Stimulated activated CD8-positive, alpha-beta memory T cell treated with anti-CD3 and anti-CD28 coated beads, Interleukin-7, amount 100 ng/mL, for 4 hours (primary cell): Measurements from ENCODE around the gene PCBP3.
A peak's percentile ranks its signal among the peaks of the same experiment; 100 is the strongest.
"Not testable (repeated sequence)": the region's sequence is repeated elsewhere in the genome, so short reads cannot be mapped to it uniquely, and the experiment has no call there.

Source experiments
- DNase-seq, 2 donors: peaks; one replicate each; pipeline ENCODE4 v3.0.0-alpha.2; 2020; ENCODE audit warnings: low read depth in 2 of 2

The PCBP3 gene

DNA sequence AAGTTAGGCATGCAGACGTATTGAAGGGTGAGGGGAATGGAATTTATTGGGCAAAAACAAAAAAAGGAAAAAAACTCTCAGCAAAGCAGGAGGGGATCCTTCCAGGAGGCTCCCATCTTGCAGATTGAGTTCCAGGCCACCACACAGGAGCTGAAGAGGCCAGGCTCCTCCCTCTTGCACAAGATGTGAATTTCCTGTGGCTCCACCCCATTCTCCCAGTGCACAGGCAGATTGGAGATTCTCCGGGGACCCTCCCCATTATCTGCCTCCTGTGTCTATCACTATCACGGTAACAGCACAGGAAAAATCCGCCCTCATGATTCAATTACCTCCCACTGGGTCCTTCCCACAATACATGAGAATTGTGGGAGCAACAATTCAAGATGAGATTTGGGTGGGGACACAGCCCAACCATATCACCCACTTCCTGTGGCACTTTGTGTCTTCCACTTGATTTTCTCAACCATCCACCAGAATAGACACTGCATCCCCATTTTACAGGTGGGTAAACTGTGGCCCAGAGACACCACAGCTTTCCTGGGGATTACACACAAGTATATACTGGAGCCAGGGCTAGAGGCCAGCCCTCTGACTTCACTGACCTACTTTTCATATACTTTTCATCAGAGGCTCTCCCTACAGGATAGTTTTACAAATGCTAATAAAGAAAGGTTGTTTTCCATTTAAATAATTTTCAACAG lies 319.2 kb downstream of the PCBP3 start:
- DNase-seq = no peak

DNA sequence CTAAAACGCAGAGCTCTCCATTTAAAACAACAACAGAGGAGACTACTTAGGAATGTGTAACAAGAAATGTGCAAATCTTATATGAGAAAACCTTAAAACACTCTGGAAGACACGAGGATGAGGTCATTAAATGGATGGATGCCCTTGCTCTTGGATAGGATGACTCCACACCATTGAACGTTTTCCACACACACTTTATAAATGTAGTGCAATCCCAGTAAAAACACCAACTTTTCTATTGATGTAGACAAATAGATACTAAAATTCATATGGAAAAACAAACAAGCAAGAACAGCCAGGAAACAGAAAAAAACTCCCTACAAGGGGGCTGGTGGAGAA lies 319.7 kb downstream of the PCBP3 start:
- DNase-seq = no peak

DNA sequence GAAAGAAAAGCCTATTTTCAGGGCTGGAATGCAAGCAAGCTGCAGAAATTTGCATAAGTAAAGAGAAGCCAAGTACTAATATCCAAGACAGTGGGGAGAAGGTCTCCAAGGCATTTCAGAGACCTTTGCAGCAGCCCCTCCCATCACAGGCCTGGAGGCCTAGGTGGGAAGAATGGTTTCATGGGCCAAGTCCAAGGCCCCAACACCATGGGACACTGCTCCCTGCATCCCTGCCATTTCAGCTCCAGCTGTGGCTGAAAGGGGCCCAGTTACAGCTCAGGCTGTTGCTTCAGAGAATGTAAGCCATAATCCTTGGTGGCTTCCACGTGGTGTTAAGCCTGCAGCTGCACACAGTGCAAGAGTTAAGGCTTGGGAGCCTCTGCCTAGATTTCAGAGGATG lies 321.1 kb downstream of the PCBP3 start:
- DNase-seq = no peak

DNA sequence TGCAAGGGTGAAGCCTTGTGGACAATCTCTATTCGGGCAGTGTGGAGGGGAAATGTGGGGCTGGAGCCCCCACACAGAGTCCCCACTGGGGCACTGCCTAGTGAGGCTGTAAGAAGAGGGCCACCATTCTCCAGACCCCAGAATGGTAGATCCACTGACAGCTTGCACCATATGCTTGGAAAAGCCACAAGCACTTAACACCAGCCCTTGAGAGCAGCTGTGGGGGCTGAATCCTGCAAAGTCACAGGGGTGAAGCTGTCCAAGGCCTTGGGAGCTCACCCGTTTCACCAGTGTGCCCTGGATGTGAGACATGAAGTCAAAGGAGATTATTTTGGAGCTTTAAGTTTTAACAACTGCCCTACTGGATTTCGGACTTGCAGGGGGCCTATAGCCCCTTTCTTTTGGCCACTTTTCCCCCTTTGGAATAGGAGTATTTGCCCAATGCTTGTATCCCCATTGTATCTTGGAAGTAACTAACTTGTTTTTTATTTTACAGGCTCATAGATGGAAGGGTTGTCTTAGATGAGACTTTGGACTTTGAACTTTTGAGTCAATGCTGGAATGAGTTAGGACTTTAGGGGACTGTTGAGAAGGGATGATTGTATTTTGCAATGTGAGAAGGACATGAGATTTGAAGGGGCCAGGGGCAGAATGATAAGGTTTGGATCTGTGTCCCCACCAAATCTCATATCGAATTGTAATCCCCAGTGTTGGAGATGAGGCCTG lies 321.7 kb downstream of the PCBP3 start:
- DNase-seq = no peak

DNA sequence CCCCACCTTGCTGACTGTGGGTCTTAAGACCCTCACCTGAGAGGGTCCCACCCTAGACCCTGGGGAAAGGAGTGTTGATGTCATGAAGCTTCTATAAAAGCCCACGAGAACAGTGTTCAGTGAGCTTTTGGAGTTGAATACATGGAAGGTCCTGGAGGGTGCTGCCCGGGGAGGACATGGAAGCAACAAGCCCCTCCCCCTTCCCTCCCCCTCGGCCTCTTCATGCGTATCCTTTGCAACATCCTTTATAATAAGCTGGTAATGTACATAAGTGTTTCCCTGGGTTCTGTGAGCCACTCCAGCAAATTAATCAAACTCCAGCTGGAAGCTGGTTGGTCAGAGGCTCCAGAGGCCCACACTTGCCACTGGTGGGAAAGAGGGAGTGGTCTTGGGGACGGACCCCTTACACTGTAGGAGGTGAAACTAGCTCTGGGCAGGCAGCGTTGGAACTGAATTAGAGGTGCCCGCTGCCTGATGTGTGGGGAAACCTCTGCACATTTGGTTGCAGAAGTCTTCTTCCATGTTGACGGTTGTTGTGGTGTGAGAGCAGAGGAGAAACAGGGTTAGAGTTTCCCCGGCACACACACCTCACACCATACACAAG lies 323.4 kb downstream of the PCBP3 start:
- DNase-seq = no peak

DNA sequence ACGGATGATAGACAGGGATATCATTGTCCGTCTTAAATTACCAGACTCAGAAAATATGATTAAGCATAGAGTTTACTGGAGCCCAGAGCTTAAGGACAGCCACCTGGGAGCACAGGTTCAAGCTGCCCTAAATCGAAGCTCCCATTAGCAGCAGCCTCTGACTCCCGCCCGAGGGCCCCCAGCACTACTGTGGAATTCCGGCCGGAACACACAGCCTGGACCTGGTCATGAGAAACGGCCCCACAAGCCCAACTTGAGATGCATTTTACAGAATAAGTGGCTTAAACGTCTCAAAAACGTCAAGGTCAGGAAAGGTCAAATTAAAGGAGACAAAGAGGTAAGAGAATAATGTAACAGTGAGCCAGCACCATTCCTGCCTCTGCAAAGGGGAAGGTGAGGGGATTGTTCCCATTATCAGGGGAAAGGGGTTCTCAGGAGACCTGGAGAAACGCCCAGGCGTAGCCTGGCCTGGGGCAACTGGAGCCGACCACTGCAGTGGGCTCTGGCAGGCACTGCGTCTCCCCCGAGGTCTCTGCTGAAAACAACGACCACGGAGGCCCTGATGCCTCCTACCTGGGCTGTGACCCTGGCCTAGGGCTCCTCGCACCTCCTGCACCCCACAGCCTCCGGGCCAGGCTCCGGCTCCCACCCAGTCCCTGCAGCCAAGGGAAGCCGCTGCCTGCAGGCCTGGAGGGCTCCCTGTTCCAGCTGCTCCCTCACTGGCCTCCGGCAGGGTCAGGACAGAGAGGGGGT lies 326.6 kb downstream of the PCBP3 start:
- DNase-seq = no peak

DNA sequence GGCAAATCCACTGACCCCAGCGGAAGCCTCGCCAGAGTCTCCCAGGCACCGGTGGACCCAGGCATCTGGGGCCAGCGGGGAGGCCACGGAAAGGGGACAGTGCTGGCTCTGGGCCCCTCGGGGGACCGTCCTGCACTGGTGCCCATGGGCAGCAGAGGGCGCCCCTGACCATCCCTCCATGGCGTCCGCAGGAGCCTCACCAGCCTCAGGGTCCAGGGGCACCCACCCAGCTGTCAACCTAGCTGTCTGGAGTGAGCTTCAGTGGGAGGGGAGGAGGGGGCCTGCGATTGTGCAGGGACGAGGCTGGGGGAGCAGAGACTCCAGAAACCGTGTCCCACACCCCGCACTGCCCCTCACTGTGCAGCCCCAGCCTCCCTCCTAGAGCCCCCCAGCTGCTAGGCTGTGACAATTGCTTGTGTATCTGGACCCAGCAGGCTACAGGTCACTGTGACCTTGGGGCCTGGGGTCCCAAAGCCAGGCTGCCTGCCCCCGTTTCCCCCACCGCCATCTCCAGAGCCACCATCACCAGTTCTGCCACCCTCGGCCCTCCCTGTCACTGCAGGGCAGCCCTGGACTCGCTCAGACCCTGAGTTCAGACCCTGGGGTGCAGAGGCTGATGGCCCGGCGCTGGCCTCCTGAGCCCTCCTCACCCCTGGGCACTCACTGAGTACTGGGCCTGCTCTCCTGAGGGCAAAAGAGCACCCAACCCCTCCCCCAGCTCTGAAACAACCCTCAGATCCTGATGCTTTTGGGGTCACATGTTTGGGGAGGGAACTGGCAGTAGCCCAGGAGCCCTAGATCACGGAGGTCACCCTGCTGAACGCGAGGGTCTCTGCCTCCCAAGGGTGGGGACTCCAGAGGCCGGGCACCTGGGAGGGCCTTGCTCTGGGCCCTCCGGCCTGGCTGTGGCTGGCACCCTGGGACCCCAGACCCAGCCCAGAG lies 327.4 kb downstream of the PCBP3 start:
- DNase-seq = peak in 1 of 2 donors; percentile 37

DNA sequence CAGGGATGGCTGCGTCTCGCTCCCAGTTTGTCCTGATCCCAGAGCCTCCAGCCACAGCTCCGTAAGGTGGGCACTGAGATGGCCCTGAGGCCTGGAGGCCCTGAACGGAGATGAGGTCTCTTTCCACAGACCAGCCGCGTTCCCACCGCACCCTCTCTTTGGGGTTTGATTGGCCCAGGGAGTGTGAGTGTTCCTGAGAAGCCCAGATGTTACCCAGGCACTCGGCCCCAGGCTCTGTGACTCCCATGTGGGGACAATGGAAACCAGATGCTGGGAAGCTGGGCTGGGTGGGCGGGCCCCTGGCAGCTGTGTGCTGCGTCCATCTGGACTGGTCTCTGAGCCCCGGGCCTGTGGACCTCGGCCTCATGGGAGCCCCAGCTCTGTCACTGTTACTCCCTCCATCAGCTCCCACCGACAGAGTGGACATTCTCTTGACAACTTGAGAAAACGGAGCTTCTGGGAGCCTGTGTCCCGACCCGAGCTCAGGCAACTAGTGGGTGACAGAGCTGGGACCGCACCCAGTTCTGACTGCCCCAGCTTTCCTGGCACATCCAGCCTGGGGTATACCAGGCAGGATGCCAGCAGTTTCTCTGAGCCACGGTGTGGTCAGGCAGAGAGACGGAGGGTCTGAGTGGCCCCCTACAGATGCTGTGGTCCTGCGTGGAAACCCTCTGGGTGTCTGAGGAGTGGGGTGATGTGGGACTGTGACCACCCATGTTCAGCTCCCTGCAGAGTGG lies 328.3 kb downstream of the PCBP3 start:
- no peak for DNase-seq

DNA sequence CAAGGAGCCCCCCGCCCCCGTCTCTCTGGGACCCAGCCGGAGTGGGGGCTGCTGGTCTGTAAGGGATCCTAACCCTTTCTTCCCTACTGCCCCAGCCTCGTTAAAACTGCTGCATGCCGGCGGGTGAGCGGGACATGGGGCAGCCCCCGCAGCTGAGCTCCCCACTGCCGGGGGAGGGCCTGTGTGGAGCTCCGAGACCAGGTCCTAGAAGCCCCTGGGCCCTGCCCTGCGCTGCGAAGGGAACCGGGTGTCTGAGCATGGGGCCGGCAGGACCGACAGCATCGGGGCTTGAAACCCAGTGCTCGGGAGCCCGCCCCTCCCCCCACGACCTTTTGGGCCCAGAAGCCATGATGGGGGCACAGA lies 328.8 kb downstream of the PCBP3 start:
- no peak for DNase-seq

DNA sequence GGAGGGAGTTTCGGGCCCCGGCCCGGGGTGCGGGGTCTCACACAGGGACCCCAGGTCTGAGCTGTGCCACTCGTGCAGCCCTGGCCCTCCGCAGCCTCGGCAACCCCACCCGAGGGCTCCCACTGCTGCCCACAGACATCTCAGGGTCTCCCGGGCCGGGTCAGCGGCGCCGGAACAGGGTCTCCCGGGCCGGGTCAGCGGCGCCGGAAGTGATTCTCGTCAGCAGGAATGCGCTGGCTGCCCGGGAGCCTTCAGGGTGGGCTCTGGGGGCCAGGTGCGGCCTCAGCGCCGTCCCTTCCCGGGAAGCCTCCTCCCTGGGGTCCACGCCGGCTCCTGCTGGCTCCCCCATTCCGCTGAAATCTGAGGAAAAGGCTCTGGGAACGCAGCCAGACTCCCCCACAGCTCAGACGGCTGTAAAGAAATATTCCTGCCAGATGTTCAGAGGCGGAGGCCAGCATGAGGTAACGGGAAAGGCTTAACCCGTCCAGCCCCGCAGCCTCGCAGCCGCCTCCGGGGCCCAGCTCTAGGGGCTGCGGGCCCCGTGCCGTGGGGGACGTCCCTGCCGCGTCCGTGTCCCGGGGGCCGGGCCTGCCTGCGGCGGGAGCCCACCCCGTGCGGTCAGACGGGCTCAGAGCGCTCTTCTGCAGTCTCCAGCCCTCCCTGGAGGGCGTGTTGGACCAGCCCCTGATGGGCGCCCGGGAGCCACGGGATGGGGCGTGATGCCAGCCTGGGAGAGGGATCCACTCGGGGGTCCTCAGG lies 329.4 kb downstream of the PCBP3 start:
- DNase-seq = no peak

DNA sequence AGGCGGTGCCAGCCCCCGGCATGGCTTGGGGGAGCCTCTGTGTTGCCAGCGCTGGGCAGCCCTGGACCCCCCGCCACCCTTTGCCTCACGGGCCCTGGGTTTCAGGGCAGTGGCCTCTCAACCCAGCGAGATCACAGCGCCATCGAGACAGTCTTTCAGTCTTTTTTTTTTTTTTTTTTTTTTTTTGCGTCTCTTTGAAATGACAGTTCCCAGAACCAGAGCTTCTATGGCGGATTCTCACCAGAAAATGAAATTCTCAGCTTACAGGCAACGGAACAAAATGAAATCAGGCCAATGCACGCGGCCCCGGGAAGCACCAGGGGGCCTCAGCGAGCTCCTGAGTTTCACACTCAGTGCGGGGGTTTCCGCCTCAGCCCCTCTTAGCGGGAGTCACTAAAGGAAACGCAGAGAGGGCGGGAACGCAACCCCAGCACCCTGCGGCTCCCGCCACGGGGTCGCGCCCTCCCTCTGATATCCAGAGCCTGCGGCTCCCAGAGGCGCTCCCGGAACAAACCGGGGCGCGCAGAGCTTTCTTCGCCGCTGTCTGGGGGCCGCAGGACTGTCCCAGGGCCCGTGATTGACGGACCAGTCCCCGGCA lies 330.0 kb downstream of the PCBP3 start:
- DNase-seq = peak; percentile 81

DNA sequence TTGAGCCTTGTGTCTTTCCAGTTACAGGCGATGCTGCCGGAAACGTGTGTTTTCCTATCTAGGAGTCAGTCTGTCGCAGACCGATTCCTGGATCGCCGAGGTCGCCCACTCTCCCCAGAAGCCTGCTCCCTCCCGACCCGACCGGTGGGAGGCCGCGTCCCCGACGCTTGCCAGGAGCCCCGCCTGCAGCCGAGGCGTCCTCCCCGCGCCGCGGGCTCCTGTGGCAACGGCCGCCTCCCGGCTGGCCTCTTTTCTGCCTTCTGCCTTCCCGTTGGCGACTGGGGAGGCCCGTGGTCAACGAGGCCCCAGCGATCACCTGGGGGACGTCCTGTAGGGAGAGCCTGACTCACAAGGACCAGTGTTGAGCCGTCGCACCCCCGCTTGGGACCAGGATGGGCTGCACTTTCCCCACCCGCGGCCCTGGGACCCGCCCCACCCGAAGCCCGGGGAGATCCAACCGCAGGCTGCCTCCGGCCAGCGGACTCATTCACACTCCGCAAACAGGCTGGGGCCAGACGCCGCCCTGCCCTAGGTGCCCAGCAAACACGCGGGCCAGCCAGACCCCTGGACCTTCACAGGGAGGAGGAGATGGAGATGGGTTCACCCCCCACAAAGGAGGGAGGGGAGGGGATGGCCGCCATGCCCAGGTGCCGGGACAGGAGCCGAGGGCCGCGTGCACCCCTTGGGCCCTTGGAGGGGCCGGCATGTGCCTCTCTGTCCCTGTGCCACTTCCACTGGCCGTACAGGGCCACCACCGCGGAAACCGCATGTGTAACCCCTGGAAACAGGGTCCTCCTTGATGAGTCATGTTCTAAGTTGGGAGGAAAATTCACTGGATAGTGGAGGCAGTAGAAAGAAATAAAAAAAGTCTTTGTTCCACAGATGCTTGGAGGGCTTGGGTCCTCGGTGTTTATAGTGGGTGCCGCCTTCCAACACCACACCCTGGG lies 330.8 kb downstream of the PCBP3 start:
- peak in 1 of 2 donors; percentile 30 for DNase-seq

DNA sequence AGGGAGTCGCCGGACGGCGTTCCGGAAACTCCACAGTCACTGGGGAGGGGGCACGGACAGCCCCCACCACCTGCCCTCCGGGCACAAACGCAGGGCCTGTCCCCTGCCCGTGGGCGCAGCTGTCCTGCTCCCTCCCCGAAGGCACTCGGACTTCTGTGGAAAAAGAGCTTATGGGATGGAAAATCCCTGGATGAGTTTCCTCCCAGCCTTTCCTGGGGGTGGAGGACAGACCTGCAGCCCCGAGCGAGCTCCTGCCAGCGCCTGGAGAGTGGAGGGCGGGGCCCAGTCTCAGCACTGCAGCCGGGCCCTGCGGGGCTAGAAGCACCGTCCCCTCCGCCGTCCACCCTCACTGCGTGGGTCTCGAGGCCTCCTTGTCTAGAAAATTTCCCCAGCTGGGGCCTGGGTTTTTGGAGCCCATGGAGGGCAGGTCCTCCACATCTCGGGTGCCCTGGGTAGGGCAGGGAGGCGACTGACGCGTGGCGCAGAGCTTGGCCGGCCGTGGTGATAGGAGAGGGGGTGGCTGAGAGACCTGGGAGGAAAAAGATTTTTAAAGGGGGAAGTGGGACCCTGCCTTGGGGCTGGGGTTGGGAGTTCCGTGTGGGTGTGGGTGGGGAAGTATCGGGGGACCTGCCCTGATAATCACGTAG lies 331.6 kb downstream of the PCBP3 start:
- DNase-seq = no peak

DNA sequence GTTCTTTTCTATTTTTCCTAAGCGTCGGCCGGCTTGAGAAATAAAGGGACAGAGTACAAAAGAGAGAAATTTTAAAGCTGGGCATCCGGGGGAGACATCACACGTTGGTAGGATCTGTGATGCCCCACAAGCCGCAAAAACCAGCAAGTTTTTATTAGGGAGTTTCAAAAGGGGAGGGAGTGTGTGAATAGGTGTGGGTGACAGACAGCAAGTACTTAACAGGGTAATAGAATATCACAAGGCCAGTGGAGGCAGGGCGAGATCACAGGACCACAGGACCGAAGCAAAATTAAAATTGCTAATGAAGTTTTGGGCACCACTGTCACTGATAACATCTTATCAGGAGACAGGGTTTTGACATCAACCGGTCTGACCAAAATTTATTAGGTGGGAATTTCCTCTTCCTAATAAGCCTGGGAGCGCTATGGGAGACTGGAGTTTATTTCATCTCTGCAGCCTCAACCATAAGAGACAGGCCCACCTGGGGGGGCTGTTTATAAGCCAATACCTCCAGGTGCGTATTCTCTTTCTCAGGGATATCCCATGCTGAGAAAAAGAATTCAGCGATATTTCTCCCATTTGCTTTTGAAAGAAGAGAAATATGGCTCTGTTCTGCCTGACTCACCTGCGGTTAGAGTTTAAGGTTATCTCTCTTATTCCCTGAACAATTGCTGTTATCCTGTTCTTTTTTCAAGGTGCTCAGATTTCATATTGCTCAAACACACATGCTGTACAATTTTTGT lies 332.3 kb downstream of the PCBP3 start:
- not testable (repeated sequence) for DNase-seq

DNA sequence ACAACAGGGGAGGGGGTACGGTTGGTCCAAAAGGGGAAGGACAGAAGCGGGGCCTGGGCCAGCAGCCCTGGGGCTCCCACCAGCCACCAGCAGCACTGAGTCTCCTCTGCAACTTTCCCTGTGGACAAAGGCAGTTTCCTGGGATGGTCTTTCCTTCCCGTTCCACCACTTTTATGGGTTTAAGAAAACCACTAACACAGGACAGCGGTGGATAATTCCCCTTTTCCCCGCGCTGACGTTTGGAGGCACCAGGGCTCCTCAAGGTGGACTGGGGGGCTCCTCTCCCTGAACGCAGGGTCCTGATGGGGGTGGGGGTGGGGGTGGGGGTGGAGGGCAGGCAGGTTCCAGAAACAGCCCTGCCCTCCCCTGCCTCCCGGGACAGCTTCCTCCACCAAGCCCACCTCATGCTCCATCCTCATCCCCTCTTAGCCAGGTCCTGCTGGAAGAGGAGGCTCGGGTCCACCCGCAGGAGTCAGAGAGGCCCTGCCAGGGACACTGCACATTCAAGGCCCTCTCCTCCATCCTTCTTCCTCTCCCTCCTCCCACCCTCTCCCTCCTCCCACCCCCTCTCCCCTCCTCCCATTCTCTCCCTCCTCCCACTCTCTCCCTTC lies 333.3 kb downstream of the PCBP3 start:
- no peak for DNase-seq

DNA sequence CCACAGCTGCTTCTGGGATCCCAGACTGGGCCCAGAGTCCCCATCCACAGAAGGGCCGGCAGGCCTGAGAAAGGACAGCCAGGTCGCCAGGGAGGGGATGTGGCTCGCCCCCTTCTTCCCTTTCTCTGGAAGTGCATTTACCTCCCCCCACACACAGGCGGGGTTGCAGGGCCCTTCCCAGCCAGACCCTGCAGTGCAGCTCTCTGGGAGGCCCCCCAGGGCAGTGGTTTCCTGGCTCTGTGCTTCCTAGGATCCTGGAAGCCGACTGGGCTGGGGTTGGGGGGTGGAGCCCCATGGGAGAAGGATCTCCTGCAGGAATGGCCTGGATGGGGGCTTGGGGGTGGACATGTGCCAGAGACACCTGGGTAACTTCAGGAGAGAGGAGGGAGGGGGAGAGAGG lies 333.9 kb downstream of the PCBP3 start:
- DNase-seq = no peak

DNA sequence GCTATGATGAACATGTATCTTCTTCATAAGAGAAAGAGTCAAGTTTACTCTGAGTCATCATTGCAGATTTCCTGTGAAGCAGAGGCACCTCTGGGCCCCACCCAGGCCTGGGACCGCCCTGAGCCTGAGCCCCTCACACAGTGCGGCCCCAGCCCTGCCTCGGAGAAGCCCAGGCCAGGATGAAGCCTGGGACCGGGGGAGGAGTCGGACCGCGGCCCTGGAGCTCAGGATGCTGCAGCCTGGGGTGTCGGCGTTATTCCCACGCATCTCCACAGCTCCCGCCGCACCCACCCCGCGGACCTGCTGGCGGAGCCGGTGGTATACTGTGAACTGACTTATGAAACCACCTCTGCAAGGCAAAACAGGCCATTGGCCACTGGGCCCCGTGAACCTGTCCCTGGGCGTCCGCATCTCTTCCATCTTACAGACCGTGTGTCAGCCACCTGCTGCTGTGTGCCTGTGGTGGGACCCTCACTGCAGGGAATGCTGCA lies 335.7 kb downstream of the PCBP3 start:
- no peak for DNase-seq
